ENCODE measurements around the gene TTLL5. TPM values are rescaled to one million over a fixed set of nuclear protein-coding genes. Genes with fewer than 3 reads are reported as not detected.
A peak's percentile ranks its signal among the peaks of the same experiment; 100 is the strongest.

TTLL5 gene
- total and polyA plus RNA-seq, 10 of the 15 experiments (the other 5 are each of a cell fraction or from before 2014, with no cell fraction given), result 3.2 to 25.9 (median 13.8) TPM

GRCh38 chr14:75978249-75978731 lies 317.2 kb downstream of the TTLL5 start:
- Histone ChIP-seq H3K9ac (ENCODE audit: control insufficient read depth, insufficient read depth, low read length) (no peak overlapping the region), H3K36me3 (ENCODE audit: control insufficient read depth in 2 of 2, insufficient read depth in 2 of 2, low read length in 1 of 2) (no peaks in the 10 kb centered on the region), H3K79me2 (ENCODE audit: control insufficient read depth, insufficient read depth, low read length) (no peaks in the 10 kb centered on the region), H3K9me3 (replicated peaks; ENCODE audit: control insufficient read depth, insufficient read depth, low read length) (no peaks in the 10 kb centered on the region), H3K27ac (ENCODE audit: control insufficient read depth, insufficient read depth) (no peak overlapping the region), H3K4me3 (no peak overlapping the region), H3K4me2 (ENCODE audit: control insufficient read depth, insufficient read depth) (peak overlapping the region; percentile 65), H4K20me1 (ENCODE audit: control insufficient read depth, insufficient read depth) (no peaks in the 10 kb centered on the region), H2AFZ (ENCODE audit: control insufficient read depth, low read depth, low read length) (no peak overlapping the region), H3K27me3 (replicated peaks in 1 of 2; ENCODE audit: control insufficient read depth in 2 of 2, insufficient read depth in 2 of 2, low read length in 1 of 2) (no peaks in the 10 kb centered on the region), H3K4me1 (ENCODE audit: control insufficient read depth, insufficient read depth, low read length) (peaks cover 22% of the 10 kb centered on the region)
- RAD21 ChIA-PET (ENCODE audit: unreplicated experiment), result interaction anchor here (0.7 to 11.1 kb wide), 5 partner anchors 72 to 531 kb away, joined by 3 to 179 read pairs (median 3); no protein-coding TSS in a partner anchor
- 23% methylated on average over 10 of the region's 10 CpGs for WGBS (ENCODE audit: insufficient coverage, insufficient replicate concordance, low lambda C conversion rate, missing lambda C conversion rate)
- no peak for FAIRE-seq
- DNase-seq (ENCODE audit: low read depth, low spot score), result no peak
- intact Hi-C loops (cut with micrococcal nuclease; ENCODE audit: unreplicated experiment), result loop anchor here (10.0 kb wide), 1 partner anchor 803 kb away; the partner anchor contains the start of gene TMED10
- SMC1A ChIA-PET (ENCODE audit: uncharacterized antibody, unreplicated experiment), result interaction anchor here (0.8 to 13.7 kb wide), 6 partner anchors 9 to 268 kb away, joined by 3 to 190 read pairs (median 4); no protein-coding TSS in a partner anchor
- in situ Hi-C loops (cut with MboI), result no loop called here
- no peak for TF ChIP-seq ATF3 (IDR thresholded peaks at IDR 0.05; ENCODE audit: borderline replicate concordance, extremely low read depth, low read depth, low read length)
- TF ChIP-seq PAX8 (IDR thresholded peaks at IDR 0.05), result no peak
- no peak for TF ChIP-seq RBBP5 (conservative IDR thresholded peaks at IDR 0.05)
- no peak for TF ChIP-seq YBX1 (IDR thresholded peaks at IDR 0.05)
- TF ChIP-seq PKNOX1 (IDR thresholded peaks at IDR 0.05), result no peak
- TF ChIP-seq YY1 (IDR thresholded peaks at IDR 0.05; ENCODE audit: low read depth, low read length), result no peak
- no peak for TF ChIP-seq RUNX3 (IDR thresholded peaks at IDR 0.05; ENCODE audit: low read length)
- TF ChIP-seq SREBF2 (IDR thresholded peaks at IDR 0.05; ENCODE audit: low read length), result no peak
- no peak for TF ChIP-seq CHD2 (IDR thresholded peaks at IDR 0.05; ENCODE audit: borderline replicate concordance, low read depth, low read length)
- no peak for TF ChIP-seq REST (IDR thresholded peaks at IDR 0.05; ENCODE audit: low read depth, low read length)
- no peak for TF ChIP-seq CEBPZ (IDR thresholded peaks at IDR 0.05; ENCODE audit: low read depth, low read length)
- TF ChIP-seq PBX3 (IDR thresholded peaks at IDR 0.05; ENCODE audit: insufficient replicate concordance, low read depth, low read length), result no peak
- TF ChIP-seq TCF7 (IDR thresholded peaks at IDR 0.05; ENCODE audit: borderline replicate concordance), result no peak
- TF ChIP-seq KLF5 (IDR thresholded peaks at IDR 0.05; ENCODE audit: partially characterized antibody), result no peak
- no peak for TF ChIP-seq EED (IDR thresholded peaks at IDR 0.05; ENCODE audit: low read depth)
- ATAC-seq, result no peak
- POLR2A ChIA-PET, result interaction anchor here (1.4 kb wide), 1 partner anchor 72 kb away, joined by 5 read pairs; no protein-coding TSS in a partner anchor
- CTCF ChIA-PET, result interaction anchor here (0.9 to 15.4 kb wide), 9 partner anchors 7 to 298 kb away, joined by 3 to 390 read pairs (median 10); no protein-coding TSS in a partner anchor
- no TSS peak for BruUV-seq (replicated peaks)
